NCI-H460 (cell line): ENCODE data around the gene MMP21. TPM values are rescaled to one million over a fixed set of nuclear protein-coding genes. Genes with fewer than 3 reads are reported as not detected.

ENCODE experiments used
- small RNA-seq, 2 experiments: library from RNA; depleted of rRNA; stranded (forward); fragments of <200 nt; gene quantifications; one replicate each; pipeline ENCODE3, GENCODE V24; 2014
- total RNA-seq: library from RNA; depleted of rRNA; stranded (reverse); fragments of >200 nt; shearing (Covaris generic); gene quantifications from 2 replicates; pipeline ENCODE4 v1.2.3, GENCODE V29; 2014; rRNA removed

Gene MMP21
- total RNA-seq, 1 experiment from 2014 or later, result not detected

Small RNA genes lying within 50 kb of the gene (small RNA-seq; reads per million reads assigned to genes)
- 0 to 0.02 reads per million in 2 experiments for gene MIR4484

Other genes with a start within 250 kb of the MMP21 start
- gene TEX36, start 92.7 kb downstream of the MMP21 start, total RNA-seq, result not detected in 2 replicates
- gene EDRF1, start 56.1 kb downstream of the MMP21 start, total RNA-seq, result 21.8 and 24.9 TPM in 2 replicates
- gene UROS, start 47.4 kb upstream of the MMP21 start, total RNA-seq, result 50.4 and 55.0 TPM in 2 replicates
- gene BCCIP, start 47.7 kb upstream of the MMP21 start, total RNA-seq, result 85.3 and 102 TPM in 2 replicates
- gene DHX32, start 105.5 kb upstream of the MMP21 start, total RNA-seq, result 37.7 and 43.4 TPM in 2 replicates
- gene FANK1, start 120.7 kb upstream of the MMP21 start, total RNA-seq, result 0.20 and 0.63 TPM in 2 replicates